NB4 (cell line): Measurements from ENCODE around the gene TMEM217.

Source experiments
- POLR2A ChIP-seq: IDR thresholded peaks from 2 replicates; pipeline ENCODE4 v1.6.1; 2011; ENCODE audit warnings: mild to moderate bottlenecking; ENCODE audit not compliant: insufficient read length; ENCODE audit errors: extremely low read depth
- TF ChIP-seq, protein P1 (sequence below): IDR thresholded peaks from one replicate; pipeline ENCODE4 v1.5.1; 2012; ENCODE audit warnings: low read depth, low read length

DNA sequence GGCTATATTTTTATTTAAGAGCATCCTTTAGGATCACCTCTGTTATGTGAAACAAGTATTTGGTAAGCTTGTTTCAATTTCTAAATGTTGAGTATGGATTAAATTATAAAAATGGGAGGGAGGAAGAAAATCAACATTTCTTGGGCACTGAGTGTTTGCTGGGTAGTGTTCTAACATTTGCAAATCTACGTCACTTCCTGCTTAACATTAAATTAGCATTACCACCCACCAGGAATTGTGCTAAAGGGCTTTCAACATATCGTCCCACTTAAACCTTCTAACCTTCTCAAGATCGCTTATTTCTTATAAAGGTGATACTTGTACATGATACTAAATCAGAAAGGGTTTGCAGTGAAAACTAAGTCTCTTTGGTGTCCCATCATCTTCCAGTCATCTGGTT is 7.9 kb upstream of the TMEM217 start:
- TF ChIP-seq, protein P1, sequence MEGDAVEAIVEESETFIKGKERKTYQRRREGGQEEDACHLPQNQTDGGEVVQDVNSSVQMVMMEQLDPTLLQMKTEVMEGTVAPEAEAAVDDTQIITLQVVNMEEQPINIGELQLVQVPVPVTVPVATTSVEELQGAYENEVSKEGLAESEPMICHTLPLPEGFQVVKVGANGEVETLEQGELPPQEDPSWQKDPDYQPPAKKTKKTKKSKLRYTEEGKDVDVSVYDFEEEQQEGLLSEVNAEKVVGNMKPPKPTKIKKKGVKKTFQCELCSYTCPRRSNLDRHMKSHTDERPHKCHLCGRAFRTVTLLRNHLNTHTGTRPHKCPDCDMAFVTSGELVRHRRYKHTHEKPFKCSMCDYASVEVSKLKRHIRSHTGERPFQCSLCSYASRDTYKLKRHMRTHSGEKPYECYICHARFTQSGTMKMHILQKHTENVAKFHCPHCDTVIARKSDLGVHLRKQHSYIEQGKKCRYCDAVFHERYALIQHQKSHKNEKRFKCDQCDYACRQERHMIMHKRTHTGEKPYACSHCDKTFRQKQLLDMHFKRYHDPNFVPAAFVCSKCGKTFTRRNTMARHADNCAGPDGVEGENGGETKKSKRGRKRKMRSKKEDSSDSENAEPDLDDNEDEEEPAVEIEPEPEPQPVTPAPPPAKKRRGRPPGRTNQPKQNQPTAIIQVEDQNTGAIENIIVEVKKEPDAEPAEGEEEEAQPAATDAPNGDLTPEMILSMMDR: no peak
- TF ChIP-seq POLR2A: no peak
